ENCODE measurements around the gene FAP.

FAP gene

GRCh38 chr2:162261032-162261945 is 18.0 kb upstream of the FAP start:
- TF ChIP-seq ZNF747 (tag by site-specific recombination; IDR thresholded peaks at IDR 0.05), result no peak
- TF ChIP-seq PBX3 (CRISPR knock-in tag; IDR thresholded peaks at IDR 0.05), result no peak
- no peak for TF ChIP-seq ZNF23 (tag by site-specific recombination; IDR thresholded peaks at IDR 0.05; ENCODE audit: borderline replicate concordance)
- ChIA-PET POLR2A (no interaction called here), CTCF (interaction anchor here (1.3 kb wide), 1 partner anchor 39 kb away, joined by 6 read pairs; no protein-coding TSS in a partner anchor)
- no peaks in the 10 kb centered on the region for H3K4me1 ChIP-seq (ENCODE audit: control insufficient read depth, insufficient read depth, low read length)
- H3K27ac ChIP-seq (ENCODE audit: extremely low read depth, low read depth, low read length), result no peak overlapping the region
- H3K9me3 ChIP-seq (ENCODE audit: control insufficient read depth, insufficient read depth, low read depth, low read length), result no peaks in the 10 kb centered on the region
- H3K36me3 ChIP-seq (ENCODE audit: control insufficient read depth in 2 of 2, insufficient read depth in 1 of 2, low read length in 2 of 2), result peaks cover 0 to 5% of the 10 kb centered on the region in 2 experiments; a peak in 1 of 3 replicates
- no peak overlapping the region for H3K4me3 ChIP-seq (ENCODE audit: low read depth, low read length)

GRCh38 chr2:162258686-162259085 is 15.4 kb upstream of the FAP start:
- Histone ChIP-seq H3K36me3 (ENCODE audit: control insufficient read depth in 2 of 2, insufficient read depth in 1 of 2, low read length in 2 of 2) (no peaks in the 10 kb centered on the region), H3K27ac (ENCODE audit: extremely low read depth, low read depth, low read length) (no peak overlapping the region), H3K4me1 (ENCODE audit: control insufficient read depth, insufficient read depth, low read length) (no peaks in the 10 kb centered on the region), H3K9me3 (ENCODE audit: control insufficient read depth, insufficient read depth, low read depth, low read length) (no peaks in the 10 kb centered on the region), H3K4me3 (ENCODE audit: low read depth, low read length) (no peak overlapping the region)
- CTCF ChIA-PET, result no interaction called here
- POLR2A ChIA-PET, result no interaction called here
- no peak for TF ChIP-seq ZNF138 (tag by site-specific recombination; IDR thresholded peaks at IDR 0.05; ENCODE audit: borderline replicate concordance)
- TF ChIP-seq ZNF16 (tag by site-specific recombination; IDR thresholded peaks at IDR 0.05; ENCODE audit: low read depth), result no peak
- no peak for TF ChIP-seq REPIN1 (tag by site-specific recombination; IDR thresholded peaks at IDR 0.05; ENCODE audit: low read depth)
- no peak for TF ChIP-seq ZNF501 (tag by site-specific recombination; IDR thresholded peaks at IDR 0.05)
- no peak for TF ChIP-seq ZNF664 (tag by site-specific recombination; IDR thresholded peaks at IDR 0.05)
- no peak for TF ChIP-seq MZF1 (tag by site-specific recombination; IDR thresholded peaks at IDR 0.05; ENCODE audit: borderline replicate concordance)
- TF ChIP-seq ZNF776 (tag by site-specific recombination; IDR thresholded peaks at IDR 0.05; ENCODE audit: borderline replicate concordance), result no peak
- TF ChIP-seq, protein P1, sequence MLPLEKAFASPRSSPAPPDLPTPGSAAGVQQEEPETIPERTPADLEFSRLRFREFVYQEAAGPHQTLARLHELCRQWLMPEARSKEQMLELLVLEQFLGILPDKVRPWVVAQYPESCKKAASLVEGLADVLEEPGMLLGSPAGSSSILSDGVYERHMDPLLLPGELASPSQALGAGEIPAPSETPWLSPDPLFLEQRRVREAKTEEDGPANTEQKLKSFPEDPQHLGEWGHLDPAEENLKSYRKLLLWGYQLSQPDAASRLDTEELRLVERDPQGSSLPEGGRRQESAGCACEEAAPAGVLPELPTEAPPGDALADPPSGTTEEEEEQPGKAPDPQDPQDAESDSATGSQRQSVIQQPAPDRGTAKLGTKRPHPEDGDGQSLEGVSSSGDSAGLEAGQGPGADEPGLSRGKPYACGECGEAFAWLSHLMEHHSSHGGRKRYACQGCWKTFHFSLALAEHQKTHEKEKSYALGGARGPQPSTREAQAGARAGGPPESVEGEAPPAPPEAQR (tag by site-specific recombination; IDR thresholded peaks at IDR 0.05), result no peak
- TF ChIP-seq ZNF513 (tag by site-specific recombination; IDR thresholded peaks at IDR 0.05), result no peak
- no peak for TF ChIP-seq ZNF830 (tag by site-specific recombination; IDR thresholded peaks at IDR 0.05; ENCODE audit: low read depth)
- no peak for TF ChIP-seq ZFP69B (tag by site-specific recombination; IDR thresholded peaks at IDR 0.05)
- TF ChIP-seq ZFP3 (tag by site-specific recombination; IDR thresholded peaks at IDR 0.05; ENCODE audit: low read depth), result no peak
- no peak for TF ChIP-seq SP3 (tag by site-specific recombination; IDR thresholded peaks at IDR 0.05)
- TF ChIP-seq ZNF266 (tag by site-specific recombination; IDR thresholded peaks at IDR 0.05; ENCODE audit: low read depth), result no peak
- TF ChIP-seq ZNF184 (tag by site-specific recombination; IDR thresholded peaks at IDR 0.05), result no peak
- TF ChIP-seq, protein P2, sequence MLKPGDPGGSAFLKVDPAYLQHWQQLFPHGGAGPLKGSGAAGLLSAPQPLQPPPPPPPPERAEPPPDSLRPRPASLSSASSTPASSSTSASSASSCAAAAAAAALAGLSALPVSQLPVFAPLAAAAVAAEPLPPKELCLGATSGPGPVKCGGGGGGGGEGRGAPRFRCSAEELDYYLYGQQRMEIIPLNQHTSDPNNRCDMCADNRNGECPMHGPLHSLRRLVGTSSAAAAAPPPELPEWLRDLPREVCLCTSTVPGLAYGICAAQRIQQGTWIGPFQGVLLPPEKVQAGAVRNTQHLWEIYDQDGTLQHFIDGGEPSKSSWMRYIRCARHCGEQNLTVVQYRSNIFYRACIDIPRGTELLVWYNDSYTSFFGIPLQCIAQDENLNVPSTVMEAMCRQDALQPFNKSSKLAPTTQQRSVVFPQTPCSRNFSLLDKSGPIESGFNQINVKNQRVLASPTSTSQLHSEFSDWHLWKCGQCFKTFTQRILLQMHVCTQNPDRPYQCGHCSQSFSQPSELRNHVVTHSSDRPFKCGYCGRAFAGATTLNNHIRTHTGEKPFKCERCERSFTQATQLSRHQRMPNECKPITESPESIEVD (tag by site-specific recombination; IDR thresholded peaks at IDR 0.05), result no peak
- no peak for TF ChIP-seq ZNF335 (tag by site-specific recombination; conservative IDR thresholded peaks at IDR 0.05)

Data from HEK293 (cell line).